ENCODE data around the gene CCDC146. TPM values are rescaled to one million over a fixed set of nuclear protein-coding genes. Genes with fewer than 3 reads are reported as not detected.
"Not testable (repeated sequence)": the region's sequence is repeated elsewhere in the genome, so short reads cannot be mapped to it uniquely, and the experiment has no call there.

The CCDC146 gene
- total RNA-seq, 1 donor from 2014 or later, result 6.1 TPM

DNA sequence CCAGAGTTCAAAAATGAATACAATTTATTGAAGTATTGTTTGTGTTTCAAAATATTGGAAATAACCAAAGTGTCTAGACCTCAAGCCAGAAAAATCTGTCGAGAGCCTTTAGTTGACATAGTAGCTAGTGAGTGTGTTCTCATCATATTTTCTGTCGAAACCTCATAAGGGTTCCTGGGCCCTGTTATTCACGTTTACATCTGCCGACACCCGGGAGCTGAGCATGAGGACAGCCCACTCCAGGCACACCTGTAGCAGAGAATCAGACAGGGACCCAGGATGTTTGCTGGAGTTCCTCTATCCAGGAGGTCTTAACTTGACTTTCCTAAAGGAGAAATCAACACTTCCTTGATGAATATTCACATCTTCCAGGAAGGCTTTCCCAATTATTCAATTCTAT, 149.4 kb downstream of the CCDC146 start:
- no peak overlapping the region for H3K4me3 Mint-ChIP-seq
- no peaks in the 10 kb centered on the region for H4K20me1 ChIP-seq (ENCODE audit: low read depth)
- H3K36me3 ChIP-seq, result peaks cover 3% of the 10 kb centered on the region
- no peak overlapping the region for H3K27ac ChIP-seq
- no peaks in the 10 kb centered on the region for H3K9me3 ChIP-seq (ENCODE audit: low read depth)
- no peaks in the 10 kb centered on the region for H3F3A ChIP-seq (ENCODE audit: low read depth)
- no peaks in the 10 kb centered on the region for H3K4me1 ChIP-seq
- H3K27me3 ChIP-seq, result no peaks in the 10 kb centered on the region
- no peak overlapping the region for H3K4me3 ChIP-seq
- H3K9me3 Mint-ChIP-seq, result no peaks in the 10 kb centered on the region
- no peak for TF ChIP-seq EZH2 (IDR thresholded peaks at IDR 0.05)
- no peak for TF ChIP-seq EZH2phosphoT487 (IDR thresholded peaks at IDR 0.05)
- TF ChIP-seq, protein P1, sequence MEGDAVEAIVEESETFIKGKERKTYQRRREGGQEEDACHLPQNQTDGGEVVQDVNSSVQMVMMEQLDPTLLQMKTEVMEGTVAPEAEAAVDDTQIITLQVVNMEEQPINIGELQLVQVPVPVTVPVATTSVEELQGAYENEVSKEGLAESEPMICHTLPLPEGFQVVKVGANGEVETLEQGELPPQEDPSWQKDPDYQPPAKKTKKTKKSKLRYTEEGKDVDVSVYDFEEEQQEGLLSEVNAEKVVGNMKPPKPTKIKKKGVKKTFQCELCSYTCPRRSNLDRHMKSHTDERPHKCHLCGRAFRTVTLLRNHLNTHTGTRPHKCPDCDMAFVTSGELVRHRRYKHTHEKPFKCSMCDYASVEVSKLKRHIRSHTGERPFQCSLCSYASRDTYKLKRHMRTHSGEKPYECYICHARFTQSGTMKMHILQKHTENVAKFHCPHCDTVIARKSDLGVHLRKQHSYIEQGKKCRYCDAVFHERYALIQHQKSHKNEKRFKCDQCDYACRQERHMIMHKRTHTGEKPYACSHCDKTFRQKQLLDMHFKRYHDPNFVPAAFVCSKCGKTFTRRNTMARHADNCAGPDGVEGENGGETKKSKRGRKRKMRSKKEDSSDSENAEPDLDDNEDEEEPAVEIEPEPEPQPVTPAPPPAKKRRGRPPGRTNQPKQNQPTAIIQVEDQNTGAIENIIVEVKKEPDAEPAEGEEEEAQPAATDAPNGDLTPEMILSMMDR (IDR thresholded peaks at IDR 0.05), result no peak
- H3K4me1 Mint-ChIP-seq, result no peaks in the 10 kb centered on the region
- no peak overlapping the region for H3K9ac ChIP-seq
- H3K27me3 Mint-ChIP-seq (ENCODE audit: insufficient read depth, low read depth), result no peaks in the 10 kb centered on the region
- H3K27ac Mint-ChIP-seq, result no peak overlapping the region
- H2AFZ ChIP-seq (replicated peaks), result no peak overlapping the region
- DNase-seq (ENCODE audit: low spot score), result no peak
- no peak overlapping the region for H3K4me2 ChIP-seq
- H3K79me2 ChIP-seq (ENCODE audit: low read depth), result no peaks in the 10 kb centered on the region
- H3K36me3 Mint-ChIP-seq, result no peaks in the 10 kb centered on the region

DNA sequence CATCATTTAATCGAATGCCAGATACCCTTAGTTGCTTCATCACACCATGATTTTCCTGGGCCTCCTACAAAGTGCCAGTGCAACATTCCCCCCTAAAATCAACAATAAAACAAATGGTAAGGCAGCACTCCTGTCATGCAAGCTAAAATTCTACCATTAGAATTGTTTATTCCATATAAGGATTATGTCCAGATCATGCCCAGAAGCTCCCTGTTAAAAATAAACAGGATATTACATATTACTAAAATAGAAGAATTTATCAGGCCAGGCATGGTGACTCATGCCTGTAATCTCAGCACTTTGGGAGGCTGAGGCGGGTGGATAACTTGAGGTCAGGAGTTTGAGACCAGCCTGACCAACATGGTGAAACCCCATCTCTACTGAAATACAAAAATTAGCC, 153.2 kb downstream of the CCDC146 start:
- H3K4me1 ChIP-seq; H3K4me3 Mint-ChIP-seq; H3K79me2 ChIP-seq (ENCODE audit: low read depth); H3K4me3 ChIP-seq; H3K4me2 ChIP-seq; H4K20me1 ChIP-seq (ENCODE audit: low read depth); H3K9ac ChIP-seq; H3K27ac Mint-ChIP-seq; H3K27ac ChIP-seq; H3K36me3 ChIP-seq; H3K9me3 ChIP-seq (ENCODE audit: low read depth); H3F3A ChIP-seq (ENCODE audit: low read depth); H3K36me3 Mint-ChIP-seq; H3K27me3 Mint-ChIP-seq (ENCODE audit: insufficient read depth, low read depth); DNase-seq (ENCODE audit: low spot score); H2AFZ ChIP-seq (replicated peaks); H3K4me1 Mint-ChIP-seq; H3K27me3 ChIP-seq; H3K9me3 Mint-ChIP-seq: not testable (repeated sequence)

DNA sequence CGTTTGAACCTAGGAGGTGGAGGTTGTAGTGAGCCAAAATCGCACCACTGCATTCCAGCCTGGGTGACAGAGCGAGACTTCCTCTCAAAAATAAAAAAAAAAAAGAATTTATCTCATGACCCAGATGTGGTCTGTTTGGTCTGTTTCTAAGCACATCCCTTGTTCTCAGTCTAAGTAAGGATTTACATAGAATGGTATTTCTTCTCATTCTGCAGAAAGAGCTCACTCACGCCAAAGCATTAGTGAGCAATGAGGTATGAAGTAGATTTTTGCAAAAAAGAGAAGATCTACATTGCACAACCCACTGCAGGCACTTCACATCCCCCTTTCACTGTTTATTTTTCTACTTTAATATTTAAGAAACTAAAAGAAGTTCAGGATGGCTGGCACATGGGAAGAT, 153.7 kb downstream of the CCDC146 start:
- TF ChIP-seq, protein P1 (IDR thresholded peaks at IDR 0.05), result no peak
- TF ChIP-seq EZH2 (IDR thresholded peaks at IDR 0.05) (no peak), EZH2phosphoT487 (IDR thresholded peaks at IDR 0.05) (no peak)
- Histone ChIP-seq H3K4me3 (no peak overlapping the region), H3F3A (ENCODE audit: low read depth) (no peaks in the 10 kb centered on the region), H2AFZ (replicated peaks) (no peak overlapping the region), H3K27ac (no peak overlapping the region), H3K9ac (no peak overlapping the region), H4K20me1 (ENCODE audit: low read depth) (no peaks in the 10 kb centered on the region), H3K27me3 (no peaks in the 10 kb centered on the region), H3K4me2 (no peak overlapping the region), H3K9me3 (ENCODE audit: low read depth) (no peaks in the 10 kb centered on the region), H3K79me2 (ENCODE audit: low read depth) (no peaks in the 10 kb centered on the region), H3K36me3 (peaks cover 3% of the 10 kb centered on the region), H3K4me1 (no peaks in the 10 kb centered on the region)
- Mint-ChIP-seq H3K4me3 (no peak overlapping the region), H3K9me3 (no peaks in the 10 kb centered on the region), H3K36me3 (no peaks in the 10 kb centered on the region), H3K27ac (no peak overlapping the region), H3K27me3 (ENCODE audit: insufficient read depth, low read depth) (no peaks in the 10 kb centered on the region), H3K4me1 (no peaks in the 10 kb centered on the region)
- DNase-seq (ENCODE audit: low spot score), result no peak

DNA sequence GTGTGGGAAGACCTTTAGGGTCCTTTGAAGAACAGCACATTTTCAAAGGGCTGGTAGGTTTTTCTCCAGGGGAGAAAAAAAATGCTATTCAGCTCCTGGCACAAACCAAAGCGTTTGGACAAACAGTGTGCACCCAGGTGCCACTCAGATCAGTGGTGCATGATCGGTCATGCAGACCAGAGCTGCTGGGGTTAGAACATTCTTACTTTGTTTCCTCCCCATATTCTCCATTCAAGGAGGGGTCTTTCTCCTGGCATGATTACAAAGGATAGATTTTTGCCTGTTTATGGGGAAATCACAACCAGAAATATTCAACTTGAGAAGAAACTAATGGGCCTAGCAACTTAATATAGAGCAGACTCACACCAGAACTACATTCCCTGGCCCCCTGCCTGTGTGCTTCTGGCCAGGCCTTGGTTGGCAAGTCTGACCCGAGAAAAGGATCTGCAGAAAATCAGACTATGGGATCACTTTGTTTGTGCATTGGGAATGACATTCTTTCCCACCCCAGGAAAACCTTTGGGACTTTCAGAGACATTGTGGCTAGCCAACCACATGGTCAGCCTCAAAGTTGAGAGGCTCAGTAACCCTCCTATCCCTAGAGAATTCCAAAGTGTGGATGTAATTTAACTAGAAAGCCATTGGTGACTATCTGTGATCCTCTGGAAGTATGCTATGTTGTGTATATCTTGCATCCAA, 159.5 kb downstream of the CCDC146 start:
- TF ChIP-seq, protein P1 (IDR thresholded peaks at IDR 0.05), result no peak
- TF ChIP-seq EZH2 (IDR thresholded peaks at IDR 0.05) (no peak), EZH2phosphoT487 (IDR thresholded peaks at IDR 0.05) (no peak)
- Histone ChIP-seq H3K9me3 (ENCODE audit: low read depth) (no peaks in the 10 kb centered on the region), H3K4me3 (no peak overlapping the region), H3K79me2 (ENCODE audit: low read depth) (no peaks in the 10 kb centered on the region), H3K4me1 (no peaks in the 10 kb centered on the region), H2AFZ (replicated peaks) (no peak overlapping the region), H3K27me3 (no peaks in the 10 kb centered on the region), H3K27ac (no peak overlapping the region), H4K20me1 (ENCODE audit: low read depth) (no peaks in the 10 kb centered on the region), H3K36me3 (no peaks in the 10 kb centered on the region), H3K9ac (no peak overlapping the region), H3K4me2 (no peak overlapping the region), H3F3A (ENCODE audit: low read depth) (no peaks in the 10 kb centered on the region)
- H3K36me3 Mint-ChIP-seq, result no peaks in the 10 kb centered on the region
- no peaks in the 10 kb centered on the region for H3K9me3 Mint-ChIP-seq
- H3K27ac Mint-ChIP-seq, result peak overlapping the region; percentile 11
- peaks cover 8% of the 10 kb centered on the region for H3K4me1 Mint-ChIP-seq
- DNase-seq (ENCODE audit: low spot score), result no peak
- no peaks in the 10 kb centered on the region for H3K27me3 Mint-ChIP-seq (ENCODE audit: insufficient read depth, low read depth)
- H3K4me3 Mint-ChIP-seq, result no peak overlapping the region
